T-helper 2 cell treated with Interferon-gamma antibody and Interleukin-4, amounts not matched to agents 5 μg/mL and 100 μg/mL, for 36 hours (primary cell): ENCODE measurements around the gene NDRG3.
"Not testable (repeated sequence)": the region's sequence is repeated elsewhere in the genome, so short reads cannot be mapped to it uniquely, and the experiment has no call there.

Experiments used
- DNase-seq: peaks from one replicate; pipeline ENCODE4 v3.0.0; 2021; ENCODE audit warnings: low spot score
- H3K27ac Mint-ChIP-seq: one replicate; pipeline ENCODE4 v1.8.0; 2021; ENCODE audit warnings: mild to moderate bottlenecking, mixed read lengths
- H3K27me3 Mint-ChIP-seq: one replicate; pipeline ENCODE4 v1.8.0; 2021; ENCODE audit warnings: low read depth, mixed read lengths
- H3K36me3 Mint-ChIP-seq: one replicate; pipeline ENCODE4 v1.8.0; 2021; ENCODE audit warnings: low read depth, mixed read lengths
- H3K4me1 Mint-ChIP-seq: one replicate; pipeline ENCODE4 v1.8.0; 2021; ENCODE audit warnings: low read depth, mixed read lengths
- H3K4me3 Mint-ChIP-seq: one replicate; pipeline ENCODE4 v1.8.0; 2022; ENCODE audit warnings: mild to moderate bottlenecking, moderate library complexity, mixed read lengths
- H3K9me3 Mint-ChIP-seq: one replicate; pipeline ENCODE4 v1.8.0; 2021; ENCODE audit warnings: mixed read lengths

The NDRG3 gene

DNA sequence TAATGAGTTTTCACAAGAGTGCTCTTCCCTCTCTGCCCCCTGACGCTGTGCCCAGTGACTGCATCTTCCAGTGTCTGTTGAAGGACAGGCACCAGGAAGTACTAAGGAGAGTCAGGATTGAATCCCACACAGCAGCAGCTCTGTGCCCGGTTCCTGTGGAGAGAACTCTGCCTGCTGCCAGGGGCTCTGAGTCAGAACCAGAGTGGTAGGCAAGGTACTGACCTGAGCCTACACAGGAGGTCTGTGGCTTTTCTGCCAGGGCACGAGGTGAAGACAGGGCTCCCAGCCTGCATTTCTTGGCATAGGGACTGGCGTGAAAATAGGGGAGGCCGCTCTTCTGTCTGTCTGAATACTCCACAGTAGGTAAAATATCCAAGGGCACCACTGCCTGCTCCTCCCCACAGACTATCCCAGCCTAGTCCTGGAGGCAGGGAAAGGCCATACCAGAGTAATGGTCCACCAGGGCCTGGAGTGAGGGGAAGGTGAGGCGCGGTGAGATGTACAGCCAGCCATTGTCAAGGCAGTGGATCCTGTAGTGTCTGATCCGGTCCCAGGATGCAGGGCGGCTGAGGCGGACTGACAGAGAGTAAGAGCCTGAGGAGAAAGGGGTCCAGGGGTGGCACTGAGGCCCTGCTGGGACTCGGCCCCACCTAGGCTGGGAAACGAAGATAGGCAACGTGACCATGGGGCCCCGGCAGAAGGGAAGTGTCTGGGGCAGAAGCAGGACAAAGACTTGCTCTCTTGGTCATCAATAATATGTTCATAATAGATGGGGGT, 130.9 kb downstream of the NDRG3 start:
- H3K4me3 Mint-ChIP-seq, result no peak overlapping the region
- H3K4me1 Mint-ChIP-seq, result peaks cover 5% of the 10 kb centered on the region
- no peak for DNase-seq
- H3K27ac Mint-ChIP-seq, result peak overlapping the region; percentile 49
- H3K36me3 Mint-ChIP-seq, result peaks cover 52% of the 10 kb centered on the region
- no peaks in the 10 kb centered on the region for H3K9me3 Mint-ChIP-seq
- H3K27me3 Mint-ChIP-seq, result no peaks in the 10 kb centered on the region

DNA sequence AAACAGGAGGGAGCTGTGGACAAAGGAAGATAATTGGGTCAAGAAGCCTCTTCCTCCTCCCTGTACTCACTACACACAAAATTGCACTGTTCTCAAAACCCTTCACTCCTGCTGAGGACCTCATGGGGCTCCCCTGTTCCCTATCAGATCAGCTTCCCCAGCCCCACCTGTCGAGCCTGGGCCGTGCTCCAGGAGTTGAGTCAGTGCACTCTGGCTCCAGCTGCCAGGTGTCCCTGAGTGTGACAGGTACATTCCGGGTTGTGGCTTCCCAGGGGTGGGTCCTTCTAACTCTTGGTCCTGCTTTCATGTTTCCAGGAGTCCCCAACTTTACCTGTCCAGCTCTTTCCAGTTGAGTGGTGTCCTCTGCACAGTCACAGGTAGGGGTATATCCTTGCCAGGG, 131.9 kb downstream of the NDRG3 start:
- peaks cover 60% of the 10 kb centered on the region for H3K36me3 Mint-ChIP-seq
- H3K27me3 Mint-ChIP-seq, result no peaks in the 10 kb centered on the region
- no peaks in the 10 kb centered on the region for H3K9me3 Mint-ChIP-seq
- peaks cover 5% of the 10 kb centered on the region for H3K4me1 Mint-ChIP-seq
- DNase-seq, result no peak
- H3K4me3 Mint-ChIP-seq, result no peak overlapping the region
- no peak overlapping the region for H3K27ac Mint-ChIP-seq

DNA sequence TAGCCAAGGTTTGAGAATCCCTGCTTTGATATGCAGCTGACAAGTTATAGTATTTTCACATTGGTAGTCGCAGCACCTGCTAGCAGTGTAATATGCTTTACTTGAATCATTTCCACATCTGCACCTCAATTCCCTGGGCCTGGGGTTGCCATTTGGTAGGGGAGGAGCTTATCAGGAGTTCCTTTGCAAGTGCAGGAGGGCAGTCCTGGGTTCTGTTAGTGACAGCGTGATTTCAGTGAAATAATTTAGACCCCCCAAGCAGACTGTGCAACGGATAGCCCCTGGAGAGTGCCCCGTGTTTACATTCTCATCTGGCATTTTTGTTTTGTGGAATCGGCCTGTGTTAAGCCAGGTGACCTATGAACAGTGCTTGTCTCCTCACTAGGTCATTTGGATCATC, 134.3 kb downstream of the NDRG3 start:
- H3K4me3 Mint-ChIP-seq, result no peak overlapping the region
- H3K4me1 Mint-ChIP-seq, result peaks cover 17% of the 10 kb centered on the region
- peaks cover 80% of the 10 kb centered on the region for H3K36me3 Mint-ChIP-seq
- H3K27ac Mint-ChIP-seq, result no peak overlapping the region
- no peaks in the 10 kb centered on the region for H3K27me3 Mint-ChIP-seq
- H3K9me3 Mint-ChIP-seq, result no peaks in the 10 kb centered on the region
- no peak for DNase-seq

DNA sequence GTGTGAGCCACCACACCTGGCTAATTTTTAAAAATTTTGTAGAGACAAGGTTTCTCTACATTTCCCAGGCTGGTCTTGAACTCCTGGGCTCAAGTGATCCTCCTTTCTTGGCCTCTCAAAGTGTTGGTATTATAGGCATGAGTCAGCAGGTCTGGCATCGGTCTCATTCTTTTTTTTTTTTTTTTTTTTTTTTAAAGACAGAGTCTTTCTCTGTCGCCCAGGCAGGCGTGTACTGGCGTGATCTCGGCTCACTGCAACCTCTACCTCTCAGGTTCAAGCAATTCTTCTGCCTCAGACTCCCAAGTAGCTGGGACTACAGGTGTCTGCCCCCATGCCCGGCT, 137.5 kb downstream of the NDRG3 start:
- not testable (repeated sequence) for H3K27me3 Mint-ChIP-seq

DNA sequence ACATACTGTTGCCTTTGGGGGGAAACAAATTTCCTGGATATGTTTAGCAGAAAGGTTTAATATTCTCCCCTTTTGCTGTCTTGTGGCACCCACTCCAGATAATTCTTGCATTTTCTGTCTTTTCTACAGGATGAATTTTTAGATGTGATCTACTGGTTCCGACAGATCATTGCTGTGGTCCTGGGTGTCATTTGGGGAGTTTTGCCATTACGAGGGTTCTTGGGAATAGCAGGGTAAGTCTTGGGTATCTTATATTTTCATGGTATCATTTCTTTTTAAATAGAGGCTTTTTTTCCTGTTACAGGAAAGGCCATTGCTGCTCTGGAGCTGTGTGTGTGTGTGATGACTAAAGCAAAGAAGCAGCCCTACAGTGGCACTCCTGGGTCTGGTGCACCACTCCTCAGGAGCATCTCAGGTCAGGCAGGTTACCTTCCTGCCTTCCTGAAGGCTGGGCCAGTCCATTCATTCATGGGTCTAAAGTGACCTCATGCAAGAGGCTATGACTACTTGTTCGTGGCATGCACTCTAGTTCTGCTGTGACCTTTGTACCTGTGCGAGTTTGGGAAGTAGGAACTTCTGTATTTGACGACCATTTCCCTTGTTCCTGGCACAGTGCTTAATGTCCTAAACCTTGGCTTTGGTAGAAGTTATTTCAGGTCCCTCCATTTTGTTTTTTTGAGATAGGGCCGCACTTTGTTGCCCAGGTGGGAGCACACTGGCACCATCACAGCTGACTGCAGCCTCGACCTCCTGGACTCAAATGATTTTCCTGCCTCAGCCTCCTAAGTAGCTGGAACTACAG, 138.1 kb downstream of the NDRG3 start:
- H3K27me3 Mint-ChIP-seq, result no peaks in the 10 kb centered on the region
- H3K4me1 Mint-ChIP-seq, result peaks cover 21% of the 10 kb centered on the region
- H3K9me3 Mint-ChIP-seq, result no peaks in the 10 kb centered on the region
- DNase-seq, result no peak
- peaks cover 54% of the 10 kb centered on the region for H3K36me3 Mint-ChIP-seq
- H3K27ac Mint-ChIP-seq, result peak overlapping the region; percentile 94
- H3K4me3 Mint-ChIP-seq, result peak overlapping the region; percentile 98

More for the DNA sequence above, 137.5 kb downstream of the NDRG3 start:
- DNase-seq, H3K4me3 Mint-ChIP-seq, H3K9me3 Mint-ChIP-seq, H3K27ac Mint-ChIP-seq: not testable (repeated sequence)
- Mint-ChIP-seq H3K4me1 (peaks cover 22% of the 10 kb centered on the region), H3K36me3 (peaks cover 60% of the 10 kb centered on the region)

DNA sequence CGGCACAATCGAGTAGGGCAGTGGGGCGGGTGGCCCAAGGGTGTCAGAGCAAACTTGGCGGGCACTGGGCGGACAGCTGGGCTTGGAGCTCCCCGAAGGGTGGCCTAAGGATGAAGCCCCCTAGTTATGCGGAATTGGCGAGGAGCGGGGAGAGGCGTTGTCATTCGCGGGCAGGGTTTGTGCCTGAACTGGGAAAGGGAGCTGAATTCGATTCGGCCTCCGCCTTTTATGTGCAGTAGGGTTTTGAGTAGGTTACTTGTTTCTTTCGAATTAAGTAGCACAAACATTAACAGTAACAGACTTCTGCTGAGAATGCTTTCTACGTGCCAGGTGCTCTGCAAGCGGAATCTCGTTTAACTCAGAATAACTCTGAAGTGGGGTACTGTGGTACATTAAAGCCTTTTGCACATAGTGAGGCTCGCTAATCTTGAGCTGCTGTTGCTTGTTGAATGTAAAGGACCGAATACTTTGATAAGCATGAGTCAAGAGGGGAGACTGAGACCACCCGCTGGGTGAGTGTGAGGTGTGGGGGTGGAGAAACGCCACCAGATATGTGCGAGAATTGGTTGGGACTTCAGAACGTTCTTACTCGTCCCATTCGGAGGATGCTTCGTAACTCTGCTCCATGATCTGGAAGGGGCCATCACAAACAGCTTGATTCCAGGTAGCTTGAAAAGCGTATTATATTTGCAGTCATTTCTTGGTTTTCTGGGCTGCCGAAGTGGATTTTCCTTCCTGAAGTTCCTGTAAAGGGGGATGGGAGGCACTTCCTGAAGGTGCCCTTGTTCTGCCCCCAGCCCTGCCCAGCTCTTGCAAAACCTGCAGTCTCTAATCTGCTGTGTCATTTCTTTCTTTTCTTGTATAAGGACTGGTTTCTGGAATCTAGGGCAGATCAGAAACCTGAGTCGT, 139.5 kb downstream of the NDRG3 start:
- no peak for DNase-seq
- no peaks in the 10 kb centered on the region for H3K27me3 Mint-ChIP-seq
- no peaks in the 10 kb centered on the region for H3K9me3 Mint-ChIP-seq
- H3K4me1 Mint-ChIP-seq, result peaks cover 22% of the 10 kb centered on the region
- H3K4me3 Mint-ChIP-seq, result peak overlapping the region; percentile 98
- peaks cover 43% of the 10 kb centered on the region for H3K36me3 Mint-ChIP-seq
- peak overlapping the region; percentile 94 for H3K27ac Mint-ChIP-seq

DNA sequence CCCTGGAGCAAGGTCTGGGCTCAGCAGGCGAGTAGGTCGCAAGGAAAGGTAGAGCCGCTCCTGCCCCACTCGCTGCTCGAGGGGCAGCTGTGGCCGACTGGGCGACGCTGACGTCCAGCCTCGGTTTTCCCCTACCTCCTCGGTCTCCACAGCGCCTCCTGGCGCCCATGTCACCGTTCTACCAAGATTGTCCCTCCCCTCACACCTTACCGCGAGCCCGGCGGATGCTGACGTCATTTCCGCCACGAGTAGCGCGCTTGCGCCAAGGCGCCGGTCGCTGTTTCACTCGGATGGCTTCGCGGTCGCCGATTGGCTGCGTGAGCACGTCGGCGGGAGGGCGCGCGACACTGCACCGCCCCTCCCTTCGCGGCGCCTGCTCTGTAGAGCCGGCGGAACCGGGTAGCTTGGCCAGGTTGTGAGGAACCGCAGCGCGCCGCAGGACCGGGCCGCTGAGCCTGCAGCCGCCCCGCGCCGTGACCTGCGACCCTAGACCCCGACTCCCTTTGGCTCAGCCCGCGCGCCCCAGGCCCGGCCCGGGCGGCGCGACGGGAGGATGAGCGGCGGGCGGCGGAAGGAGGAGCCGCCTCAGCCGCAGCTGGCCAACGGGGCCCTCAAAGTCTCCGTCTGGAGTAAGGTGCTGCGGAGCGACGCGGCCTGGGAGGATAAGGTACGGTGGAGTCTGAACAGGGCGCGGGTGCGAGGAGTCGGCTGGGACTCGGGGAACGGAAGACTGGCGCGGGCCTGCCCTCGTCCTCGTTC, 140.3 kb downstream of the NDRG3 start, which contains the start of gene RAB5IF:
Gene RAB5IF (plus strand): TSS at position 381 of the 759 bp plus-strand sequence. CDS start 173 bp downstream, at position 554.
- peak; percentile 99 for DNase-seq
- Mint-ChIP-seq H3K36me3 (peaks cover 34% of the 10 kb centered on the region), H3K4me1 (peaks cover 23% of the 10 kb centered on the region), H3K4me3 (peak within 1 kb of the TSS; percentile 98), H3K27ac (peak within 1 kb of the TSS; percentile 94), H3K9me3 (no peaks in the 10 kb centered on the region), H3K27me3 (no peaks in the 10 kb centered on the region)

DNA sequence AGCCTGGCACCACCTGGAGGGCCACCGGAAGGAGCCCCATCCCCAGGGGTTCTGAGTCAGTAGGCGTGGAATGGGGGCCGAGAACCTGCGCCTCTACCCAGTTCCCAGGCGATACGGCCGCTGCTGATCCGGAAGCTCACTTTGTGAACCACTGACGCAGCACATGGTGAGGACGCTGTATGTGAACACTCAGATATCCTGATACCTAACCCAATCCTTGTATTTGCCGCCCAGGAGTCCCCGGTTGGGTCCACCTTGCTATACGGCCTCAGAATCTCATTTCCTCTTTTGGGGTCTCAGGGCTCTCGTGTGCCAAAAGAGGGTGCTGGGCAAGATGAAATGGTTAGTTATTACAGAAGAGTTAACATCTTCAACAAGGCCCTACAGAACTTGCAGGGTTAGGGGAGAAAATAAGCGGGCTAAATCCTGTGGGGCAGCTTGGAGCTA, 140.9 kb downstream of the NDRG3 start:
- H3K4me1 Mint-ChIP-seq, result peaks cover 26% of the 10 kb centered on the region
- DNase-seq, result peak; percentile 45
- H3K27ac Mint-ChIP-seq, result peak overlapping the region; percentile 94
- peaks cover 31% of the 10 kb centered on the region for H3K36me3 Mint-ChIP-seq
- H3K4me3 Mint-ChIP-seq, result peak overlapping the region; percentile 98
- no peaks in the 10 kb centered on the region for H3K27me3 Mint-ChIP-seq
- H3K9me3 Mint-ChIP-seq, result no peaks in the 10 kb centered on the region
